Activated naive CD4-positive, alpha-beta T cell treated with Interleukin-2 at 50 U/mL for 16 hours (primary cell): ENCODE results near the gene ERICH4.
"Not testable (repeated sequence)": the region's sequence is repeated elsewhere in the genome, so short reads cannot be mapped to it uniquely, and the experiment has no call there.

Experiments
- DNase-seq: peaks from one replicate; pipeline ENCODE4 v3.0.0-alpha.2; 2020

ERICH4 gene

DNA sequence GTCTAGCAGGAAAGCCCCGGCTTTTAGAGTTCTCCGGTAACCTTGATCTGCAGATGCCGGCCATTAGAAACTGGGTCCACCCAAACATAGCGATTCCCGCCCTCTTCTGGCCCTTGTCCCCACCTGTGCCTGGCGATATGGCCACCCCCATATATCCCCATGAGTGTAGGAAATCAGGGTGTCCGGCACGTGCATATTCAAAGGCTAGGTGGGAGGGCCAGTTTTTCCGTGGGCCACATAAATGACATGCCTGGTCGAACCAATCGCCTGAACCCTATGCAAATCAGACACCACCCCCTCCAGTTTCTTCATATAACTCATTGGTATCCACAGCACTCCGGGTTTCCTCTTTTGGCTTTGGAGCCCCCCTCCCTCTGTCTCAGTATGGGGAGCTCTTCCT lies 37.4 kb downstream of the ERICH4 start:
- no peak for DNase-seq

DNA sequence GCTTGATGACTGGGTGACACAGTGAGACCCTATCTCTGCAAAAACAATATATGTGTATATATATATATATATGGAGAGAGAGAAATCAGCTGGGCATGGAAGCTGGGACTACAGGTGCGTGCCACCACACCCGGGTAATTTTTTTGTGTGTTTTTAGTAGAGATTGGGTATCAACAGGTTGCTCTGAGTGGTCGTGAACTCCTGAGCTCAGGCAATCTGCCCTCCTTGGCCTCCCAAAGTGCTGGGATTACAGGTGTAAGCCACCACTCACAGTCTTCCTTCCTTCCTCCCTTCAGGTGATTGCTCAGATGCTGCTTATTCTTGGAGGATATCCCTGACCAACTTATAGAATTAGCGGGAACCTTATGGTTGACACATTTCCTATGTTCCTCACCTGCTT lies 41.9 kb downstream of the ERICH4 start:
- no peak for DNase-seq

DNA sequence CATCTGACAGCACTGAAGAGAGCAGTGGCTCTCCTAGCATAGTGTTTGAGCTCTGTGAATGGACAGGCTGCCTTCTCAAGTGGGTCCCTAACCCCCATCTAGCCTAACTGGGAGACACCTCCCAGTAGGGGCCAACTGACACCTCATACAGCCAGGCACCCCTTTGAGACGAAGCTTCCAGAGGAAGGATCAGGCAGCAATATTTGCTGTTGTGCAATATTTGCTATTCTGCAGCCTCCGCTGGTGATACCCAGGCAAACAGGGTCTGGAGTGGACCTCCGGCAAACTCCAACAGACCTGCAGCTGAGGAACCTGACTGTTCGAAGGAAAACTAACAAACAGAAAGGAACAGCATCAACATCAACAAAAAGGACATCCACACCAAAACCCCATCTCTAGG lies 44.0 kb downstream of the ERICH4 start:
- not testable (repeated sequence) for DNase-seq

DNA sequence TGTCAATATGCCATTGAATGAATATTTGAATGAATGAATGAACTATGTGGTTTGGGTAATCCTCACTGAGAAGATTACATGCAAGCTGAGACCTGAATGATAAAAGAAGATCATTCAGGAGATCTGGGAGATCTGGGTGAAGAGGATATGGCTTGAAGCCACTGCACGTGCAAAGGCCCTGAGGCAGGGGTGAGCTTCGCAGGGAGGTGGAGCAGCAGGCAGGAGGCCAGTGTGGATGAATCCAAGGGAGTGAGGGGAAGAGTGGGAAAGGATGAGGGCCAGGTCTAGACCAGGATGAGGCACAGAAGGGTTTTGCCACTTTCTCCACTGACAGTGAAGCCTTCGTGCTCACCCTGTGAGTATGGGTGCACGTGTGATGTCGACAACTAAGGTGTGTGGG lies 49.9 kb downstream of the ERICH4 start:
- DNase-seq = no peak
